HCT116 (cell line): ENCODE data around the gene SEMA5A. TPM values are rescaled to one million over a fixed set of nuclear protein-coding genes. Genes with fewer than 3 reads are reported as not detected.

Experiments
- ATAC-seq: fragments of 200-7000 bp; cut with Tn5 transposase; 2 replicates; pipeline ENCODE4 v1.9.1; 2020; ENCODE audit warnings: mild to moderate bottlenecking, moderate library complexity
- BruUV-seq: library from RNA; stranded (reverse); fragments of 400-500 nt; replicated peaks from 2 replicates; lab custom pipeline; 2021; lab: Mats Ljungman, UMichigan
- CTCF ChIA-PET: fragments of 300-600 bp; sonication (Branson Sonifier 250); formaldehyde crosslinking; loops from one replicate; lab custom pipeline; 2021; ENCODE audit warnings: antibody characterized with exemption; lab: Charles Lee
- POLR2A ChIA-PET: fragments of 300-600, 350-600 bp; sonication (Branson Sonifier 250); formaldehyde crosslinking; loops from one replicate; lab custom pipeline; 2021; ENCODE audit warnings: antibody characterized with exemption; lab: Charles Lee
- RAD21 ChIA-PET, 2 experiments: fragments of 300-600 bp; sonication (Branson Sonifier 250); formaldehyde crosslinking; loops; one replicate each; lab custom pipeline; 2023; ENCODE audit warnings: low total read pairs in 2 of 2; ENCODE audit not compliant: uncharacterized antibody in 2 of 2, unreplicated experiment in 2 of 2, low non-redundant PET in 1 of 2; lab: Charles Lee
- DNase-seq: peaks from one replicate; pipeline ENCODE4 v3.0.0-alpha.2; 2010; ENCODE audit warnings: low read depth, low spot score
- H2AFZ ChIP-seq: fragments of 200-600 bp; shearing (Covaris generic), sonication (generic); 2 replicates; pipeline ENCODE4 v1.6.1; 2017; ENCODE audit warnings: low read depth, mixed run types, mixed read lengths, antibody characterized with exemption, low read length; ENCODE audit not compliant: poor library complexity, severe bottlenecking
- H3K27ac ChIP-seq: 2 replicates; pipeline ENCODE4 v1.5.1; 2012; ENCODE audit warnings: low read depth, low read length
- H3K27me3 ChIP-seq: fragments of 200-600 bp; sonication (generic); 2 replicates; pipeline ENCODE4 v1.6.1; 2016; ENCODE audit warnings: mixed run types, low read length, mixed read lengths; ENCODE audit not compliant: insufficient read depth
- H3K36me3 ChIP-seq, 2 experiments: fragments of 200-500 bp in 1 of 2; fragments of 200-600 bp in 1 of 2; sonication (Bioruptor generic) in 1 of 2; sonication (generic) in 1 of 2; 2 replicates each; pipeline versions ENCODE4 v1.5.1 to v1.6.1; 2014 to 2016; ENCODE audit warnings: low read length in 2 of 2, inconsistent platforms in 1 of 2, mixed read lengths in 1 of 2, mixed run types in 1 of 2; ENCODE audit not compliant: insufficient read depth in 2 of 2, control insufficient read depth in 1 of 2
- H3K4me1 ChIP-seq, 2 experiments: fragments of 200-600 bp in 1 of 2; sonication (generic) in 1 of 2; 2 replicates each; pipeline versions ENCODE4 v1.5.1 to v1.6.1; 2012 to 2017; ENCODE audit warnings: low read length in 2 of 2, inconsistent platforms in 1 of 2, mild to moderate bottlenecking in 1 of 2, mixed read lengths in 1 of 2, mixed run types in 1 of 2, moderate library complexity in 1 of 2; ENCODE audit not compliant: insufficient read depth in 2 of 2, control insufficient read depth in 1 of 2
- H3K4me2 ChIP-seq: fragments of 200-600 bp; sonication (generic); 2 replicates; pipeline ENCODE4 v1.6.1; 2017; ENCODE audit warnings: mixed run types, low read length, mixed read lengths
- H3K4me3 ChIP-seq, 2 experiments: fragments of 200-600 bp in 1 of 2; sonication (generic) in 1 of 2; replicated peaks in 1 of 2; 2 replicates each; pipeline ENCODE4 v1.5.1; 2011 to 2016; ENCODE audit warnings: low read length in 2 of 2, control low read depth in 1 of 2, low read depth in 1 of 2, mild to moderate bottlenecking in 1 of 2, mixed read lengths in 1 of 2, mixed run types in 1 of 2
- H3K79me2 ChIP-seq: fragments of 200-600 bp; sonication (generic); 2 replicates; pipeline ENCODE4 v1.6.1; 2017; ENCODE audit warnings: mild to moderate bottlenecking, mixed run types, low read length, moderate library complexity, mixed read lengths; ENCODE audit not compliant: insufficient read depth
- H3K9ac ChIP-seq: fragments of 200-600 bp; sonication (generic); 2 replicates; pipeline ENCODE4 v1.6.1; 2016; ENCODE audit warnings: low read length, mixed read lengths
- H3K9me2 ChIP-seq: fragments of 200-600 bp; sonication (generic), shearing (Covaris generic); 2 replicates; pipeline ENCODE4 v1.6.1; 2017; ENCODE audit warnings: mixed run types, mild to moderate bottlenecking, moderate library complexity; ENCODE audit not compliant: insufficient read depth
- H3K9me3 ChIP-seq, 2 experiments: fragments of 200-500 bp in 1 of 2; fragments of 200-600 bp in 1 of 2; sonication (Bioruptor generic) in 1 of 2; sonication (generic) in 1 of 2; 2 replicates each; pipeline ENCODE4 v1.6.1; 2014 to 2017; ENCODE audit warnings: low read length in 2 of 2, mixed read lengths in 2 of 2, inconsistent platforms in 1 of 2, low read depth in 1 of 2, mild to moderate bottlenecking in 1 of 2, mixed run types in 1 of 2, moderate library complexity in 1 of 2; ENCODE audit not compliant: control insufficient read depth in 1 of 2, insufficient read depth in 1 of 2
- H4K20me1 ChIP-seq: fragments of 200-600 bp; sonication (generic), shearing (Covaris generic); 2 replicates; pipeline ENCODE4 v1.6.1; 2017; ENCODE audit warnings: mixed run types, mild to moderate bottlenecking, moderate library complexity; ENCODE audit not compliant: insufficient read depth
- CBX3 ChIP-seq: IDR thresholded peaks from 2 replicates; pipeline ENCODE4 v1.6.1; 2012; ENCODE audit warnings: low read depth
- CEBPB ChIP-seq: IDR thresholded peaks from 2 replicates; pipeline ENCODE4 v1.6.1; 2012; ENCODE audit warnings: low read depth
- ELF1 ChIP-seq: IDR thresholded peaks from 2 replicates; pipeline ENCODE4 v1.6.1; 2012; ENCODE audit warnings: low read depth, borderline replicate concordance
- EZH2phosphoT487 ChIP-seq: fragments of 200-600 bp; IDR thresholded peaks from 2 replicates; pipeline ENCODE4 v1.6.1; 2018; ENCODE audit warnings: antibody characterized with exemption, borderline replicate concordance
- JUND ChIP-seq: IDR thresholded peaks from 2 replicates; pipeline ENCODE4 v1.6.1; 2012
- RAD21 ChIP-seq: IDR thresholded peaks from 2 replicates; pipeline ENCODE4 v1.6.1; 2012; ENCODE audit warnings: low read depth, mild to moderate bottlenecking
- SIN3A ChIP-seq: IDR thresholded peaks from 2 replicates; pipeline ENCODE4 v1.6.1; 2012; ENCODE audit warnings: low read depth
- SRF ChIP-seq: IDR thresholded peaks from 2 replicates; pipeline ENCODE4 v1.6.1; 2012; ENCODE audit warnings: low read depth
- TCF7L2 ChIP-seq: IDR thresholded peaks from 2 replicates; pipeline ENCODE4 v1.7.0; 2011; ENCODE audit warnings: borderline replicate concordance, inconsistent platforms; ENCODE audit not compliant: insufficient read depth, insufficient read length; ENCODE audit errors: extremely low read depth
- ZBTB33 ChIP-seq: IDR thresholded peaks from 2 replicates; pipeline ENCODE4 v1.6.1; 2011; ENCODE audit warnings: mild to moderate bottlenecking, low read length, moderate library complexity; ENCODE audit not compliant: insufficient replicate concordance; ENCODE audit errors: extremely low read depth
- ZFX ChIP-seq: fragments of 450-650 bp; IDR thresholded peaks from 2 replicates; pipeline ENCODE4 v1.6.1; 2017
- ZNF274 ChIP-seq: fragments of 200-500 bp; sonication (Bioruptor generic); IDR thresholded peaks from 2 replicates; pipeline ENCODE4 v1.6.1; 2014; ENCODE audit warnings: mild to moderate bottlenecking, low read depth, low read length, inconsistent platforms
- intact Hi-C: fragments of 100-400 bp; cut with micrococcal nuclease; formaldehyde crosslinking; loops from 2 replicates; pipeline ENCODE4 v1.10.0; 2022
- total RNA-seq: library from RNA; stranded (reverse); gene quantifications from one replicate; pipeline ENCODE4 v1.2.1, GENCODE V29; 2021; ENCODE audit not compliant: unreplicated experiment

SEMA5A gene
- total RNA-seq, 1 experiment from 2014 or later = 0.02 TPM

GRCh38 chr5:9502050-9502834 is 43.6 kb downstream of the SEMA5A start:
- CTCF ChIA-PET = no interaction called here
- RAD21 ChIA-PET = no interaction called here
- TF ChIP-seq SIN3A (no peak), CBX3 (no peak), ZNF274 (no peak), ZBTB33 (no peak), EZH2phosphoT487 (no peak), JUND (no peak), CEBPB (no peak), ELF1 (no peak), TCF7L2 (no peak), ZFX (no peak), RAD21 (no peak), SRF (no peak)
- Histone ChIP-seq H3K27me3 (no peaks in the 10 kb centered on the region), H3K36me3 (no peaks in the 10 kb centered on the region), H3K9me3 (peaks cover 0 to 13% of the 10 kb centered on the region in 2 experiments; a peak in 2 of 4 replicates), H3K4me1 (no peaks in the 10 kb centered on the region), H3K9ac (no peak overlapping the region), H3K4me2 (no peak overlapping the region), H4K20me1 (no peaks in the 10 kb centered on the region), H3K4me3 (no peak overlapping the region), H3K79me2 (no peaks in the 10 kb centered on the region), H3K9me2 (no peaks in the 10 kb centered on the region), H2AFZ (no peak overlapping the region), H3K27ac (no peak overlapping the region)
- DNase-seq (no peak), ATAC-seq (no peak)
- intact Hi-C loops = no loop called here
- POLR2A ChIA-PET = no interaction called here
- no TSS peak for BruUV-seq
